ENCODE measurements around the gene EYS.

Gene EYS

GRCh38 chr6:64334636-64335035 lies 1372.4 kb downstream of the EYS start:
- no peak for DNase-seq (ENCODE audit: insufficient read length, low spot score)
- no peak for FAIRE-seq
- no peak for TF ChIP-seq POLR2A (IDR thresholded peaks at IDR 0.05; ENCODE audit: low read depth, low read length)

DNA sequence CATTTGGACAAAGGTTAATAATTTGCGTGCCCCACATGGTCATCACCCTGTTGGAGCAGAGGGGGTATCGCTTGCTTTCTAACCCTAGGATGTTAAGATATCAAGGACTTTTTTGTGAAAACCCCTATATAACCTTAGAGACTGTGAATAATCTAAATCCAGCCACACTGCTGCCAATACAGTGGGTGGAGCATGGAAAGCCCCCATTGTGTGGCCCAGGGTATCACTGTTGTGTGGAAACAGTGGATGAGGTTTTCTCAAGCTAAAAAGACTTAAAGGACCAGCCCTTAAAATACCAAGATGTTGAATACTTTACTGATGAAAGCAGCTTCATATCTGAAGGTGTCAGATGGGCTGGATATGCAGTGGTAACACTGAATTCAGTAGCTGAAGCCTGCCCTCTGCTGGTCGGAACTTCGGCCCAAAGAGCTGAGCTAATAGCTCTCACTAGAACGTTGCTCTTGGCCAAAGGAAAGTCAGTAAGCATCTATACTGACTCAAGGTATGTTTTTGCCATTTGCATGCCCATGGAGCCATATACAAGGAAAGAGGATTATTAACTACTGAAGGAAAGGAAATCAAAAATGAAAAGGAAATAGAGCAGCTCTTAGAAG lies 1376.2 kb downstream of the EYS start:
- DNase-seq (ENCODE audit: insufficient read length, low spot score) (no peak), FAIRE-seq (peak; percentile 72)
- TF ChIP-seq POLR2A (IDR thresholded peaks at IDR 0.05; ENCODE audit: low read depth, low read length) = no peak

DNA sequence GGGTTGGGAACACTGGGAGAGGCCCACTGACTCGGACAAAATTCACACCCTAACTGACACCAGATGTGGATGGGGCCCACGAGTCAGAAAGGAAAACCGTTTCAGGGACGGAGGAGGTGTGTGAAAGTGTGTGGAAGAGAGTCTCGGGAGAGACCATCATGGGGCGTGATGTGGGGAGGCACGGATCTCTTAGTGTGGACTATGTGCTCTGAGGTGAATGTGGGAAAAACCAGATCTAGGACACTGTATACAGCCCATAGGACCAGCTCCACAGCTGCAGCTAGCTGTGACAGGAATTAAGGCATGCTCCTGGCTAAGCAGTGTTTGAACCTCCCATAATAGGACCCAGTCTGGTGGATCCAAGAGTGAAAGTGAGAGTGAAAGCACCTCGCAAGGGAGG lies 1380.1 kb downstream of the EYS start:
- no peak for TF ChIP-seq POLR2A (IDR thresholded peaks at IDR 0.05; ENCODE audit: low read depth, low read length)
- DNase-seq (ENCODE audit: insufficient read length, low spot score) (no peak), FAIRE-seq (no peak)

DNA sequence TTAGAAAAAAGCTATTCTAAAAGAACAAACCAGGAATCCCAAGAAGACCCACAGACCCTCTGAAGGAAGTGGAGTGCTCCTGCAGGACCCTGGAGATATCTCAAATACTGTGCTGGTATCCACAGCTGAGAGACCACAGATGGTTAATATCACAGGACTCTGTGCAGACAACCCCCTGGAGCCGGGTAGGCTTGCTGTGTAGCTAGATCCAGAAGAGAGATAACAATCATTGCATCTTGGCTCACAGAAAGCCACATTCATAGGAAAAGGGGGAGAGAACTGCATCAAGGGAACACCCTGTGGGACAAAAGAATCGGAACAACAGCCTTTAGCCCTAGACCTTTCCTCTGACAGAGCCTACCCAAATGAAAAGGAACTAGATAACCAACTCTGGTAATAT lies 1381.9 kb downstream of the EYS start:
- DNase-seq (ENCODE audit: insufficient read length, low spot score) (no peak), FAIRE-seq (no peak)
- no peak for TF ChIP-seq POLR2A (IDR thresholded peaks at IDR 0.05; ENCODE audit: low read depth, low read length)

DNA sequence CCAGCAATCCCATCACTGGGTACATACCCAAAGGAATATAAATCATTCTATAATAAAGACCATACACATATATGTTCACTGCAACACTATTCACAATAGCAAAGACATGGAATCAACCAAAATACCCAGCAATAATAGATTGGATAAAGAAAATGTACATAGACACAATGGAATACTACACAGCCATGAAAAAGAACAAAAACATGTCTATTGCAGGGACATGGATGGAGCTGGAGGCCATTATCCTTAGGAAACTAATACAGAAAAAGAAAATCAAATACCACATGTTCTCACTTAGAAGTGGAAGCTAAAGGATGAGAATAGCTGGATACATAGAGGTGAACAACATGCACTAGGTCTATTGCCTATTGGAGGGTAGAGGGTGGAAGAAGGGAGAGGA lies 1396.8 kb downstream of the EYS start:
- no peak for TF ChIP-seq POLR2A (IDR thresholded peaks at IDR 0.05; ENCODE audit: low read depth, low read length)
- FAIRE-seq = no peak
- no peak for DNase-seq (ENCODE audit: insufficient read length, low spot score)

DNA sequence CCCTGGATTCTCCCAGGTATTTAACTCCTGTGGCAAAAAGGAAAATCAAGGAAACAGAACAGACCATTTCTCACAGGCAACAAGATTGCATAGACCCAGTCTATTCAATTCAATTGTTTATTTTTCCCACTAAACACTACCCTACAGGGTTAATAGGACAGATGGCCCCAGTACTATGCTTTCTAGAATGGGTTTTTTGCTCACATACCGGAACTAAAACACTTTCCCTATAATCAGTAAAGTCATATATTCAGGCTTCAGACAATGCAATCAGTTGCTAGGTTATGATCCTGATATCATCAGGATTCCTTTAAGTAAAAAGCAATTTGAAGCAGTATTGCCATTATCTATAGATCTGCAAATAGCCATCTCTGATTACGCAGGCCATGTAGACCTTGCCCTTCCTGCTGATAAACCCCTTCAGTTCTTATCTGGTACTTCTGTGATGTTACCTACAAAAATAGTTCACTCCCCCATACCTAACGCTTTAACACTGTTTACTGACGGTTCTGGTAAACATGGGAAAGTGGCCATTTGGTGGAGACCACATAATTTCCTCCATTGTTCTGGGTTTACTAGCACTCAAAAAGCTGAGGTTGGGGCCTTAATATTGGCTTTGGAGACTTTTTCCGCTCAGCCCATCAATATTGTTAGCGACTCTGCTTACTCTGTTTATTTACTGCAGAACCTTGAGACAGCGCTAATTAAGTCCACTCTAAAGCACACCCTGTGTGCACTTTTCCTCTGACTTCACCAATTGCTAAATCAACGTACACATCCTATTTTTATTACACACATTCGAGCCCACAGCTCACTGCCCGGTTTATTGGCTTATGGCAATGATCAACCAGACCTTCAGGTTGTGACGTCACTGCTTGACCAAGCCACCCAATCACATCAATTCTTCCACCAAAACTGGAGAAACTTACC lies 1405.5 kb downstream of the EYS start:
- FAIRE-seq = no peak
- TF ChIP-seq POLR2A (IDR thresholded peaks at IDR 0.05; ENCODE audit: low read depth, low read length) = no peak
- no peak for DNase-seq (ENCODE audit: insufficient read length, low spot score)

DNA sequence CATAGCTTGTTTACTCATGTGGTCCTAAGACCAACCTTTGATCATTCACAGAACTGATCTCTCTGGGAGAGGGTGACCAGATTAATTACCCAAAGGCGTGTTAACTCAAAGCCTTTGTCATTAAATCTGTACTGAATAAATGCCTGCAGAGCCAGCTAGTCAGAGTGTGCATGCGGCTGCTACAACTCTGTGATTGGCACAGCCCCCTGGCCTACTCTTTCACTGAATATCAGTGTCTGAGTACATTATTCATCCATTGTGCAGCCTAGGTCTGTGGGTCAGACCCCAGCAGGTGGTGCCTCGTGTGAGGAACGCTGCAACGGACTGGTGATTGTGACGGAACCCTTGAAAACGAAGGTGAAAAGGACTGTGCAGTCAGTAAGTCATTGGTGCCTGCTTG lies 1407.8 kb downstream of the EYS start:
- TF ChIP-seq POLR2A (IDR thresholded peaks at IDR 0.05; ENCODE audit: low read depth, low read length) = no peak
- no peak for FAIRE-seq
- no peak for DNase-seq (ENCODE audit: insufficient read length, low spot score)

- no peak for TF ChIP-seq POLR2A (IDR thresholded peaks at IDR 0.05; ENCODE audit: low read depth, low read length)
- DNase-seq (ENCODE audit: insufficient read length, low spot score) (no peak), FAIRE-seq (no peak)
Measured at GRCh38 chr6:64294034-64294433, 1413.0 kb downstream of the EYS start.

DNA sequence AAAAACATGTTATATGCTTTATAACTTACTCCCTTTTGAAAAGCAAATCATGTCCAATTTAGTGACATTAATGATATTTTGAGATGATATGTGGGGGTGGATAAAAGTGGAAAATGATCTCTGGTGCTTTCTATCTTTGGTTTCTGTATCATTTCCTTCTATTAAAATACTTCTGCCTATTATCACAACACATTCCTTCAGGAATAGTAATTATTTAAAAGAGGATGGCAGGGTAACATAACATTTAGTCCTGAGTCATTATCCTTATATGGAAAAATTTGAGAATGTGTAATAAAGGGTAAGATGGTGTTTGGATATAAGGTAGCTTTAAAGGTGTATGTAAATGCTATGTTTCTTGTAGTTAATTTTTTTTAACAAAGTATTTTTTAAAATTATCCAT lies 1413.7 kb downstream of the EYS start:
- TF ChIP-seq POLR2A (IDR thresholded peaks at IDR 0.05; ENCODE audit: low read depth, low read length) = no peak
- FAIRE-seq (no peak), DNase-seq (ENCODE audit: insufficient read length, low spot score) (no peak)

DNA sequence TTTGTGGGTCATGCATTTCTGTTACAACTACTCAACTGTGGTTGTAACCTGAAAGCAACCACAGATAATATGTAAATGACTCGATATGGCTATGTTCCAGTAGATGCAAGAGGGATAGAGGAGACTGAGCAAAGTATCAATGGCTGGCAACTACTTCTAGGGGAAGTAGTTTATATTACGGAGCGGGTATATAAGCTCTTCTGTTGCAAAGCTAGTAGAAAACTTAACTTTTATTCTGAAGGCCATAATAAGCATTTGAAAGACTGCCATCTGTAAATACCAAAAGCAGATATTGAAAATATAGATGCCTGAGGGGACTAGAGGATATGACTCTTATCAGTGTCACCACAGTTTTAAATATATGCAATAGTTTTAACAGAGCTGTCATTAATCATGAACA lies 1416.2 kb downstream of the EYS start:
- FAIRE-seq (no peak), DNase-seq (ENCODE audit: insufficient read length, low spot score) (no peak)
- TF ChIP-seq POLR2A (IDR thresholded peaks at IDR 0.05; ENCODE audit: low read depth, low read length) = no peak

GRCh38 chr6:64289931-64290330 lies 1417.1 kb downstream of the EYS start:
- no peak for TF ChIP-seq POLR2A (IDR thresholded peaks at IDR 0.05; ENCODE audit: low read depth, low read length)
- no peak for FAIRE-seq
- no peak for DNase-seq (ENCODE audit: insufficient read length, low spot score)

DNA sequence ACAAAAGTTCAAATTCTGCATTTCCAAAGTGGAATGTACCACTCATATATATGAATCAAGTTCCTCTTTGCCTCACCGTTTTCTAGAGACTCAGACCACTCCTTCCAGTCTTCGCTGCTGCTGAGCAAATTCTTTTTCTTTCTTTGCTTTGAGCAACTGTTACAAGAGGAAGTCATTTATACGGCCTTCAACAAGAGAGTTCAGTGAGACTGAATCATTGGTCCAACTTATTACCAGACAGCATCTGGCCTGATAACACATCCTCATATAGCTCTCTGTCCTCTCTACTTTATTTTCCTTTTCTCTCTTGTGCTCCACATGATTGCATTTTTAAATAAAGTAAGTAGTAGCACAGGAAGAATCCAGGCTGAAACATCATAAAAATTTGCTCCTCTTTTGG lies 1418.7 kb downstream of the EYS start:
- FAIRE-seq (no peak), DNase-seq (ENCODE audit: insufficient read length, low spot score) (no peak)
- TF ChIP-seq POLR2A (IDR thresholded peaks at IDR 0.05; ENCODE audit: low read depth, low read length) = no peak

GRCh38 chr6:64281167-64281566 lies 1425.9 kb downstream of the EYS start:
- FAIRE-seq (no peak), DNase-seq (ENCODE audit: insufficient read length, low spot score) (no peak)
- no peak for TF ChIP-seq POLR2A (IDR thresholded peaks at IDR 0.05; ENCODE audit: low read depth, low read length)

DNA sequence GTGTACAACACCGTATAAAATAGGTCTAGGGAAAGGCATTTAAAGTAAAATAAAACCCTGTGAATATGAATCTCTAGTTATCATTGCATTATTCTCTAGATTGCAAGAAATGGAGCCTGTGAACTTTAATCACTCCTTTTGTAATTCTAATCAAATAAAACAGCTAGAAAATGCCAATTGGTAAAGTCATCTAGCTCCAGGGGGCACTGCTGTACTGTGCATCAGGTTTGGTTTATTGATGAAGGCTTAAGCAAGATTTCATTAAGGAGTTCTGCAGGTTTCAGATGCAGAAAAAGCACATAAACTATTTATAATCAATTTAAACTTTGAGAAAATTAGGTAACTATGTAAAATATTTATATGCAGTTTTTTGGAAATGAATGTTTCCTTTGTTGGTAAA lies 1426.5 kb downstream of the EYS start:
- no peak for FAIRE-seq
- no peak for DNase-seq (ENCODE audit: insufficient read length, low spot score)
- TF ChIP-seq POLR2A (IDR thresholded peaks at IDR 0.05; ENCODE audit: low read depth, low read length) = no peak

GRCh38 chr6:64270083-64270482 lies 1436.9 kb downstream of the EYS start:
- TF ChIP-seq POLR2A (IDR thresholded peaks at IDR 0.05; ENCODE audit: low read depth, low read length) = no peak
- no peak for FAIRE-seq
- no peak for DNase-seq (ENCODE audit: insufficient read length, low spot score)
